ACHN (cell line): ENCODE measurements around the gene ZGPAT.
"Not testable (repeated sequence)": the region's sequence is repeated elsewhere in the genome, so short reads cannot be mapped to it uniquely, and the experiment has no call there.

ENCODE experiments used
- DNase-seq: peaks from one replicate; pipeline ENCODE4 v3.0.0-alpha.2; 2015
- in situ Hi-C: cut with HindIII; loops from 2 replicates; pipeline ENCODE4 v1.10.0; 2017; ENCODE audit warnings: low sequenced_read_pairs, low pct_ligation_motif_present, low pct_unique_long_range_greater_than_20kb

ZGPAT gene

GRCh38 chr20:63707558-63708300 lies at the start of gene ZGPAT, which contains the start of gene ARFRP1:
Gene ZGPAT (plus strand): TSS chr20:63708039. CDS start chr20:63708581, 542 bp downstream.
Gene ARFRP1 (minus strand): TSS chr20:63707976. CDS start chr20:63707091, 885 bp downstream.
- in situ Hi-C loops: no loop called here
- DNase-seq: peak; percentile 74

- no peak for DNase-seq
- in situ Hi-C loops: no loop called here
These were observed 49.1 kb upstream of the ZGPAT start for GRCh38 chr20:63658749-63659187.

- no peak for DNase-seq
- in situ Hi-C loops: no loop called here
These were observed 48.5 kb upstream of the ZGPAT start for GRCh38 chr20:63659370-63659769.

- DNase-seq, in situ Hi-C loops: not testable (repeated sequence)
These were observed 47.7 kb upstream of the ZGPAT start for GRCh38 chr20:63660174-63660573.

- DNase-seq: no peak
- in situ Hi-C loops: no loop called here
These were observed 47.2 kb upstream of the ZGPAT start for GRCh38 chr20:63660622-63661021.

- in situ Hi-C loops: no loop called here
- no peak for DNase-seq
These were observed 46.7 kb upstream of the ZGPAT start for GRCh38 chr20:63661108-63661507.

GRCh38 chr20:63661959-63662812 lies 45.7 kb upstream of the ZGPAT start:
- no peak for DNase-seq
- in situ Hi-C loops: no loop called here

- in situ Hi-C loops: no loop called here
- DNase-seq: no peak
These were observed 45.0 kb upstream of the ZGPAT start for GRCh38 chr20:63662813-63663189.

GRCh38 chr20:63663332-63664066 lies 44.3 kb upstream of the ZGPAT start:
- DNase-seq: no peak
- in situ Hi-C loops: no loop called here

GRCh38 chr20:63664143-63664851 lies 43.5 kb upstream of the ZGPAT start:
- DNase-seq: no peak
- in situ Hi-C loops: no loop called here

- DNase-seq: no peak
- in situ Hi-C loops: no loop called here
These were observed 42.8 kb upstream of the ZGPAT start for GRCh38 chr20:63664861-63665594.

- no peak for DNase-seq
- in situ Hi-C loops: no loop called here
These were observed 42.1 kb upstream of the ZGPAT start for GRCh38 chr20:63665708-63666107.

GRCh38 chr20:63667858-63668257 lies 40.0 kb upstream of the ZGPAT start:
- in situ Hi-C loops: no loop called here
- DNase-seq: no peak

GRCh38 chr20:63668351-63668750 lies 39.5 kb upstream of the ZGPAT start:
- in situ Hi-C loops: no loop called here
- DNase-seq: no peak

- DNase-seq, in situ Hi-C loops: not testable (repeated sequence)
These were observed 36.1 kb upstream of the ZGPAT start for GRCh38 chr20:63671695-63672094.

- in situ Hi-C loops: no loop called here
- DNase-seq: no peak
These were observed 35.2 kb upstream of the ZGPAT start for GRCh38 chr20:63672666-63673065.

- DNase-seq: no peak
- in situ Hi-C loops: no loop called here
These were observed 33.9 kb upstream of the ZGPAT start for GRCh38 chr20:63673951-63674350.
